Panc1 (cell line): ENCODE measurements around the gene GGT6. TPM values are rescaled to one million over a fixed set of nuclear protein-coding genes. Genes with fewer than 3 reads are reported as not detected.

Source experiments
- ATAC-seq: fragments of 200-7000 bp; cut with Tn5 transposase; 2 replicates; pipeline ENCODE4 v1.9.1; 2020; ENCODE audit warnings: mild to moderate bottlenecking, moderate library complexity
- BruUV-seq: library from RNA; stranded (reverse); fragments of 400-500 nt; replicated peaks from 2 replicates; lab custom pipeline; 2021; lab: Mats Ljungman, UMichigan
- CTCF ChIA-PET: fragments of 300-600 bp; sonication (Branson Sonifier 250); formaldehyde crosslinking; loops from one replicate; lab custom pipeline; 2022; ENCODE audit warnings: antibody characterized with exemption; lab: Charles Lee
- POLR2A ChIA-PET: fragments of 300-600 bp; sonication (Branson Sonifier 250); formaldehyde crosslinking; loops from one replicate; lab custom pipeline; 2022; ENCODE audit warnings: antibody characterized with exemption; lab: Charles Lee
- DNase-seq: peaks from one replicate; pipeline ENCODE4 v3.0.0-alpha.2; 2010; ENCODE audit warnings: low read depth, low spot score
- H3K27ac ChIP-seq: 2 replicates; pipeline ENCODE4 v1.5.1; 2011; ENCODE audit warnings: mild to moderate bottlenecking, low read length, inconsistent platforms
- H3K27me3 ChIP-seq: fragments of 200-500 bp; sonication (Bioruptor generic); 2 replicates; pipeline ENCODE4 v1.6.0; 2014; ENCODE audit warnings: low read length, inconsistent platforms; ENCODE audit not compliant: control insufficient read depth, insufficient read depth
- H3K36me3 ChIP-seq: fragments of 200-500 bp; sonication (Bioruptor generic); 2 replicates; pipeline ENCODE4 v1.5.1; 2014; ENCODE audit warnings: inconsistent platforms, mild to moderate bottlenecking, low read length, moderate library complexity; ENCODE audit not compliant: control insufficient read depth, insufficient read depth
- H3K4me1 ChIP-seq: 2 replicates; pipeline ENCODE4 v1.5.1; 2011; ENCODE audit warnings: inconsistent platforms, mild to moderate bottlenecking, low read length, moderate library complexity; ENCODE audit not compliant: control insufficient read depth, insufficient read depth
- H3K4me3 ChIP-seq, 2 experiments: 2 replicates each; pipeline ENCODE4 v1.5.1; 2011 to 2012; ENCODE audit warnings: low read depth in 2 of 2, low read length in 2 of 2, mild to moderate bottlenecking in 2 of 2, inconsistent platforms in 1 of 2, moderate library complexity in 1 of 2
- H3K9me3 ChIP-seq: fragments of 200-500 bp; sonication (Bioruptor generic); 2 replicates; pipeline ENCODE4 v1.5.1; 2014; ENCODE audit warnings: low read depth, mild to moderate bottlenecking, inconsistent platforms, low read length, moderate library complexity; ENCODE audit not compliant: control insufficient read depth, insufficient read depth
- POLR2AphosphoS5 ChIP-seq: IDR thresholded peaks from 2 replicates; pipeline ENCODE4 v1.6.1; 2012; ENCODE audit warnings: mild to moderate bottlenecking, low read depth, low read length, moderate library complexity
- REST ChIP-seq, 2 experiments: IDR thresholded peaks; 2 replicates each; pipeline ENCODE4 v1.6.1; 2011 to 2012; ENCODE audit warnings: low read depth in 2 of 2, control low read depth in 1 of 2, low read length in 1 of 2, mild to moderate bottlenecking in 1 of 2, moderate library complexity in 1 of 2; ENCODE audit not compliant: insufficient read depth in 1 of 2
- SIN3A ChIP-seq: IDR thresholded peaks from 2 replicates; pipeline ENCODE4 v1.6.1; 2012; ENCODE audit warnings: low read depth, mild to moderate bottlenecking, low read length, moderate library complexity, borderline replicate concordance; ENCODE audit not compliant: insufficient read depth
- TCF7L2 ChIP-seq: IDR thresholded peaks from 2 replicates; pipeline ENCODE4 v1.6.1; 2011; ENCODE audit warnings: mild to moderate bottlenecking, low read depth, low read length, inconsistent platforms
- in situ Hi-C: cut with HindIII; loops from 2 replicates; pipeline ENCODE4 v1.10.0; 2016; ENCODE audit warnings: low sequenced_read_pairs, low pct_unique_long_range_greater_than_20kb
- intact Hi-C: fragments of 100-400 bp; cut with micrococcal nuclease; formaldehyde crosslinking; loops from one replicate; pipeline ENCODE4 v1.10.0; 2022; ENCODE audit not compliant: unreplicated experiment
- total RNA-seq: library from RNA; stranded (reverse); gene quantifications from one replicate; pipeline ENCODE4 v1.2.1, GENCODE V29; 2021; ENCODE audit not compliant: unreplicated experiment
- TF ChIP-seq, protein P1 (sequence below): fragments of 450-650 bp; IDR thresholded peaks from 2 replicates; pipeline ENCODE4 v1.5.1; 2017; ENCODE audit warnings: mild to moderate bottlenecking

GGT6 gene
- total RNA-seq, 1 experiment from 2014 or later: not detected

- no peak for TF ChIP-seq REST (IDR thresholded peaks at IDR 0.05; ENCODE audit: insufficient read depth in 1 of 2, low read depth in 2 of 2, low read length in 1 of 2)
- TF ChIP-seq, protein P1, sequence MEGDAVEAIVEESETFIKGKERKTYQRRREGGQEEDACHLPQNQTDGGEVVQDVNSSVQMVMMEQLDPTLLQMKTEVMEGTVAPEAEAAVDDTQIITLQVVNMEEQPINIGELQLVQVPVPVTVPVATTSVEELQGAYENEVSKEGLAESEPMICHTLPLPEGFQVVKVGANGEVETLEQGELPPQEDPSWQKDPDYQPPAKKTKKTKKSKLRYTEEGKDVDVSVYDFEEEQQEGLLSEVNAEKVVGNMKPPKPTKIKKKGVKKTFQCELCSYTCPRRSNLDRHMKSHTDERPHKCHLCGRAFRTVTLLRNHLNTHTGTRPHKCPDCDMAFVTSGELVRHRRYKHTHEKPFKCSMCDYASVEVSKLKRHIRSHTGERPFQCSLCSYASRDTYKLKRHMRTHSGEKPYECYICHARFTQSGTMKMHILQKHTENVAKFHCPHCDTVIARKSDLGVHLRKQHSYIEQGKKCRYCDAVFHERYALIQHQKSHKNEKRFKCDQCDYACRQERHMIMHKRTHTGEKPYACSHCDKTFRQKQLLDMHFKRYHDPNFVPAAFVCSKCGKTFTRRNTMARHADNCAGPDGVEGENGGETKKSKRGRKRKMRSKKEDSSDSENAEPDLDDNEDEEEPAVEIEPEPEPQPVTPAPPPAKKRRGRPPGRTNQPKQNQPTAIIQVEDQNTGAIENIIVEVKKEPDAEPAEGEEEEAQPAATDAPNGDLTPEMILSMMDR: no peak
- no peak for TF ChIP-seq POLR2AphosphoS5
- no peak for TF ChIP-seq TCF7L2
- TF ChIP-seq SIN3A: no peak
- ChIA-PET POLR2A (no interaction called here), CTCF (no interaction called here)
- intact Hi-C loops (no loop called here), in situ Hi-C loops (no loop called here)
- no TSS peak for BruUV-seq
- no peaks in the 10 kb centered on the region for H3K9me3 ChIP-seq
- peaks cover 3% of the 10 kb centered on the region; the same call in 1 of the 2 replicates for H3K36me3 ChIP-seq
- DNase-seq (no peak), ATAC-seq (no peak; the same call in 1 of the 2 replicates)
- H3K27ac ChIP-seq: peak overlapping the region; percentile 51; the same call in 1 of the 2 replicates
- H3K27me3 ChIP-seq: no peaks in the 10 kb centered on the region
- H3K4me1 ChIP-seq: peaks cover 31% of the 10 kb centered on the region
- no peak overlapping the region for H3K4me3 ChIP-seq
Observed at GRCh38 chr17:4537451-4538235, 22.7 kb downstream of the GGT6 start.

DNA sequence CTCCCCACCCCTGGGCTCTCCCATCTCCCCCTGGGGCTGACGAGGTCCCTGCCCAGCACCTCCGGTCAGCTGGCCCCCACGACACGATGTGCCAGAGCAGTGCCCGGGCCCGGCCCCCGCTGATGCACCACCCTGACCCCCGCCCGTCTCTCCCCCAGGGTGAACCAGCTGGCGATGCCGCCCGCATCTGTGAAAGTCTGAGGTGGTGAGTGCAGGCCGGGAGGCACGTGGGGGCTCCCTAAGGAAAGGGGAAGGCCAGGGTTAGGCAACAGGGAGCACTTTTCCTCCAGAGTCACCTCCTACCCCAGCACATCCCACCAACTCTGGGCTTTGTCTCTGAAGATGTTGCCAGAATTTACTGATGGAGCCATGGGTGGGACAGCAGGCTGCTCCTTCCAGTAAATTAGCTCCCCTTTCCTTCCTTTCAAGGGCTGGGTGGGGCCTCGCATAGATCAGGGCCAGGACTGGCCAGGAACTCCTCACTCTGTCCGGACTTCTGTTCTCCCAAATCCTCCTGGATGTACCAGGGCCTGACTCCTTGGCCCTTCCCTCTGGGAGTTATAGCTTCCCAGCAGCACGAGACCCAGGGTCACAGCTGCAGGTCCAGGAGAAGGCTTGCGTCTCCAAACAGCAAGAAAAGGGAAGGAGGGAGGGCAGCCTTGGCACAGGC is 23.5 kb downstream of the GGT6 start:
- peaks cover 31% of the 10 kb centered on the region for H3K4me1 ChIP-seq
- no peaks in the 10 kb centered on the region for H3K27me3 ChIP-seq
- intact Hi-C loops: no loop called here
- ChIA-PET CTCF (interaction anchor here (0.6 kb wide), 2 partner anchors 102 to 104 kb away, joined by 3 to 4 read pairs; no protein-coding TSS in a partner anchor), POLR2A (interaction anchor here (0.6 kb wide), 1 partner anchor 16 kb away, joined by 3 read pairs; no protein-coding TSS in a partner anchor)
- TF ChIP-seq POLR2AphosphoS5: no peak; the same call in 1 of the 2 replicates
- no peak for TF ChIP-seq REST (IDR thresholded peaks at IDR 0.05; ENCODE audit: insufficient read depth in 1 of 2, low read depth in 2 of 2, low read length in 1 of 2)
- TF ChIP-seq TCF7L2: no peak
- TF ChIP-seq, protein P1: no peak
- no peak for TF ChIP-seq SIN3A
- BruUV-seq: no TSS peak
- no peak for DNase-seq
- in situ Hi-C loops: no loop called here
- no peak overlapping the region for H3K4me3 ChIP-seq
- H3K36me3 ChIP-seq: peaks cover 3% of the 10 kb centered on the region; the same call in 1 of the 2 replicates
- peak; percentile 34 for ATAC-seq
- no peaks in the 10 kb centered on the region for H3K9me3 ChIP-seq
- peak overlapping the region; percentile 51 for H3K27ac ChIP-seq
